ENCODE data around the gene CDH23. TPM values are rescaled to one million over a fixed set of nuclear protein-coding genes. Genes with fewer than 3 reads are reported as not detected.
A peak's percentile ranks its signal among the peaks of the same experiment; 100 is the strongest.

Gene CDH23
- total and polyA plus RNA-seq, 9 of the 15 experiments (the other 6 are each of a cell fraction or from before 2014, with no cell fraction given): 0.18 to 1.2 (median 0.47) TPM

- CTCF ChIA-PET (ENCODE audit: low intra/inter-chr PET ratio): no interaction called here
- TF ChIP-seq ZNF316 (IDR thresholded peaks at IDR 0.05) (0 out of 2 replicates have a peak, but pooled peaks have one; percentile 8), TEAD1 (CRISPR knock-in tag; IDR thresholded peaks at IDR 0.05) (no peak)
- POLR2A ChIA-PET: interaction anchor here (0.5 to 3.3 kb wide), 11 partner anchors 9 to 512 kb away, joined by 3 to 22 read pairs (median 3); partner anchors contain the start of gene PSAP
- no peak for FAIRE-seq
- Histone ChIP-seq H3K4me1 (replicated peaks in 1 of 2; ENCODE audit: control insufficient read depth in 2 of 2, insufficient read depth in 2 of 2, low read length in 2 of 2) (peaks cover 0 to 4% of the 10 kb centered on the region in 2 experiments; a peak in 1 of 5 replicates), H3K27me3 (ENCODE audit: control insufficient read depth in 2 of 2, insufficient read depth in 2 of 2, low read length in 2 of 2) (no peaks in the 10 kb centered on the region), H4K20me1 (replicated peaks; ENCODE audit: control insufficient read depth, insufficient read depth, low read length) (peaks cover 29% of the 10 kb centered on the region; the same call in 1 of the 2 replicates), H3K4me2 (ENCODE audit: insufficient read depth, low read length) (no peak overlapping the region), H3K9ac (ENCODE audit: insufficient read depth in 1 of 2, low read depth in 2 of 2, low read length in 2 of 2) (no peak overlapping the region), H3K9me3 (replicated peaks; ENCODE audit: control insufficient read depth, insufficient read depth, low read depth, low read length) (no peaks in the 10 kb centered on the region), H3K36me3 (ENCODE audit: control insufficient read depth, insufficient read depth, low read length) (peaks cover 95% of the 10 kb centered on the region), H3K4me3 (no peak overlapping the region), H2AFZ (ENCODE audit: low read depth, low read length) (no peak overlapping the region), H3K27ac (ENCODE audit: extremely low read depth, low read depth, low read length) (no peak overlapping the region), H3K9me1 (ENCODE audit: control insufficient read depth, insufficient read depth, low read length) (peaks cover 5% of the 10 kb centered on the region), H3K79me2 (ENCODE audit: control insufficient read depth, insufficient read depth, low read length) (peaks cover 33% of the 10 kb centered on the region)
- WGBS (ENCODE audit: insufficient coverage, low coverage, missing lambda C conversion rate): 95% methylated on average over 5 of the region's 5 CpGs
- in situ Hi-C loops (cut with MboI) (no loop called here), intact Hi-C loops (cut with micrococcal nuclease) (no loop called here)
- no peak for ATAC-seq
- no TSS peak for BruUV-seq (replicated peaks)
- no peak for DNase-seq (ENCODE audit: extremely low read depth in 1 of 4, low spot score in 3 of 4)
Measured at GRCh38 chr10:71829896-71830295, 433.2 kb downstream of the CDH23 start.

- no TSS peak for BruUV-seq (replicated peaks)
- Histone ChIP-seq H3K9me1 (ENCODE audit: control insufficient read depth, insufficient read depth, low read length) (peaks cover 5% of the 10 kb centered on the region), H3K27ac (ENCODE audit: extremely low read depth, low read depth, low read length) (no peak overlapping the region), H3K4me1 (replicated peaks in 1 of 2; ENCODE audit: control insufficient read depth in 2 of 2, insufficient read depth in 2 of 2, low read length in 2 of 2) (peaks cover 0 to 4% of the 10 kb centered on the region in 2 experiments; a peak in 2 of 5 replicates), H3K36me3 (ENCODE audit: control insufficient read depth, insufficient read depth, low read length) (peaks cover 89% of the 10 kb centered on the region), H3K4me2 (ENCODE audit: insufficient read depth, low read length) (no peak overlapping the region), H3K27me3 (ENCODE audit: control insufficient read depth in 2 of 2, insufficient read depth in 2 of 2, low read length in 2 of 2) (no peaks in the 10 kb centered on the region), H3K79me2 (ENCODE audit: control insufficient read depth, insufficient read depth, low read length) (peaks cover 41% of the 10 kb centered on the region), H2AFZ (ENCODE audit: low read depth, low read length) (no peak overlapping the region), H3K9ac (ENCODE audit: insufficient read depth in 1 of 2, low read depth in 2 of 2, low read length in 2 of 2) (no peak overlapping the region), H3K9me3 (replicated peaks; ENCODE audit: control insufficient read depth, insufficient read depth, low read depth, low read length) (no peaks in the 10 kb centered on the region), H3K4me3 (no peak overlapping the region), H4K20me1 (replicated peaks; ENCODE audit: control insufficient read depth, insufficient read depth, low read length) (peaks cover 24% of the 10 kb centered on the region; the same call in 1 of the 2 replicates)
- DNase-seq (ENCODE audit: extremely low read depth in 1 of 4, low spot score in 3 of 4) (no peak), ATAC-seq (no peak), FAIRE-seq (no peak)
- intact Hi-C loops (cut with micrococcal nuclease): no loop called here
- CTCF ChIA-PET (ENCODE audit: low intra/inter-chr PET ratio): no interaction called here
- POLR2A ChIA-PET: interaction anchor here (0.6 to 3.3 kb wide), 9 partner anchors 8 to 1177 kb away, joined by 3 to 22 read pairs (median 3); no protein-coding TSS in a partner anchor
- in situ Hi-C loops (cut with MboI): no loop called here
- 83% methylated on average over 4 of the region's 4 CpGs for WGBS (ENCODE audit: insufficient coverage, low coverage, missing lambda C conversion rate)
- TF ChIP-seq JUNB (CRISPR knock-in tag; conservative IDR thresholded peaks at IDR 0.05): no peak
- no peak for TF ChIP-seq ESRRA (IDR thresholded peaks at IDR 0.05; ENCODE audit: borderline replicate concordance, low read depth)
- no peak for TF ChIP-seq WHSC1 (IDR thresholded peaks at IDR 0.05; ENCODE audit: low read length)
- TF ChIP-seq, protein P1, sequence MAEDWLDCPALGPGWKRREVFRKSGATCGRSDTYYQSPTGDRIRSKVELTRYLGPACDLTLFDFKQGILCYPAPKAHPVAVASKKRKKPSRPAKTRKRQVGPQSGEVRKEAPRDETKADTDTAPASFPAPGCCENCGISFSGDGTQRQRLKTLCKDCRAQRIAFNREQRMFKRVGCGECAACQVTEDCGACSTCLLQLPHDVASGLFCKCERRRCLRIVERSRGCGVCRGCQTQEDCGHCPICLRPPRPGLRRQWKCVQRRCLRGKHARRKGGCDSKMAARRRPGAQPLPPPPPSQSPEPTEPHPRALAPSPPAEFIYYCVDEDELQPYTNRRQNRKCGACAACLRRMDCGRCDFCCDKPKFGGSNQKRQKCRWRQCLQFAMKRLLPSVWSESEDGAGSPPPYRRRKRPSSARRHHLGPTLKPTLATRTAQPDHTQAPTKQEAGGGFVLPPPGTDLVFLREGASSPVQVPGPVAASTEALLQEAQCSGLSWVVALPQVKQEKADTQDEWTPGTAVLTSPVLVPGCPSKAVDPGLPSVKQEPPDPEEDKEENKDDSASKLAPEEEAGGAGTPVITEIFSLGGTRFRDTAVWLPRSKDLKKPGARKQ (CRISPR knock-in tag; IDR thresholded peaks at IDR 0.05): no peak
- no peak for TF ChIP-seq ARNT (IDR thresholded peaks at IDR 0.05)
- TF ChIP-seq, protein P2, sequence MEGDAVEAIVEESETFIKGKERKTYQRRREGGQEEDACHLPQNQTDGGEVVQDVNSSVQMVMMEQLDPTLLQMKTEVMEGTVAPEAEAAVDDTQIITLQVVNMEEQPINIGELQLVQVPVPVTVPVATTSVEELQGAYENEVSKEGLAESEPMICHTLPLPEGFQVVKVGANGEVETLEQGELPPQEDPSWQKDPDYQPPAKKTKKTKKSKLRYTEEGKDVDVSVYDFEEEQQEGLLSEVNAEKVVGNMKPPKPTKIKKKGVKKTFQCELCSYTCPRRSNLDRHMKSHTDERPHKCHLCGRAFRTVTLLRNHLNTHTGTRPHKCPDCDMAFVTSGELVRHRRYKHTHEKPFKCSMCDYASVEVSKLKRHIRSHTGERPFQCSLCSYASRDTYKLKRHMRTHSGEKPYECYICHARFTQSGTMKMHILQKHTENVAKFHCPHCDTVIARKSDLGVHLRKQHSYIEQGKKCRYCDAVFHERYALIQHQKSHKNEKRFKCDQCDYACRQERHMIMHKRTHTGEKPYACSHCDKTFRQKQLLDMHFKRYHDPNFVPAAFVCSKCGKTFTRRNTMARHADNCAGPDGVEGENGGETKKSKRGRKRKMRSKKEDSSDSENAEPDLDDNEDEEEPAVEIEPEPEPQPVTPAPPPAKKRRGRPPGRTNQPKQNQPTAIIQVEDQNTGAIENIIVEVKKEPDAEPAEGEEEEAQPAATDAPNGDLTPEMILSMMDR (IDR thresholded peaks at IDR 0.05 in 2 of 3, conservative IDR thresholded peaks at IDR 0.05 in 1 of 3; ENCODE audit: insufficient read depth in 2 of 3, low read depth in 1 of 3, low read length in 3 of 3): no peak
- TF ChIP-seq, protein P3, sequence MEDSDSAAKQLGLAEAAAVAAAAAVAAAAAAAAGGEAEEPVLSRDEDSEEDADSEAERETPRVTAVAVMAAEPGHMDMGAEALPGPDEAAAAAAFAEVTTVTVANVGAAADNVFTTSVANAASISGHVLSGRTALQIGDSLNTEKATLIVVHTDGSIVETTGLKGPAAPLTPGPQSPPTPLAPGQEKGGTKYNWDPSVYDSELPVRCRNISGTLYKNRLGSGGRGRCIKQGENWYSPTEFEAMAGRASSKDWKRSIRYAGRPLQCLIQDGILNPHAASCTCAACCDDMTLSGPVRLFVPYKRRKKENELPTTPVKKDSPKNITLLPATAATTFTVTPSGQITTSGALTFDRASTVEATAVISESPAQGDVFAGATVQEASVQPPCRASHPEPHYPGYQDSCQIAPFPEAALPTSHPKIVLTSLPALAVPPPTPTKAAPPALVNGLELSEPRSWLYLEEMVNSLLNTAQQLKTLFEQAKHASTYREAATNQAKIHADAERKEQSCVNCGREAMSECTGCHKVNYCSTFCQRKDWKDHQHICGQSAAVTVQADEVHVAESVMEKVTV (CRISPR knock-in tag; IDR thresholded peaks at IDR 0.05): no peak
- TF ChIP-seq, protein P4, sequence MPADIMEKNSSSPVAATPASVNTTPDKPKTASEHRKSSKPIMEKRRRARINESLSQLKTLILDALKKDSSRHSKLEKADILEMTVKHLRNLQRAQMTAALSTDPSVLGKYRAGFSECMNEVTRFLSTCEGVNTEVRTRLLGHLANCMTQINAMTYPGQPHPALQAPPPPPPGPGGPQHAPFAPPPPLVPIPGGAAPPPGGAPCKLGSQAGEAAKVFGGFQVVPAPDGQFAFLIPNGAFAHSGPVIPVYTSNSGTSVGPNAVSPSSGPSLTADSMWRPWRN (IDR thresholded peaks at IDR 0.05; ENCODE audit: low read depth): no peak
Measured at GRCh38 chr10:71830726-71831125, 434.0 kb downstream of the CDH23 start.
